ENCODE measurements around the gene FAM20A. TPM values are rescaled to one million over a fixed set of nuclear protein-coding genes. Genes with fewer than 3 reads are reported as not detected.
A peak's percentile ranks its signal among the peaks of the same experiment; 100 is the strongest.

FAM20A gene
- total RNA-seq, 4 donors from 2014 or later: 0.80 to 3.1 (median 1.4) TPM

GRCh38 chr17:68576811-68577496 is 24.2 kb downstream of the FAM20A start:
- intact Hi-C loops (cut with DNase I; ENCODE audit: low total_unique reads): no loop called here
- in situ Hi-C loops (cut with MboI; ENCODE audit: low sequenced_read_pairs in 4 of 4): no loop called here
- H3K4me3 ChIP-seq: no peak overlapping the region
- no peaks in the 10 kb centered on the region for H3K36me3 ChIP-seq
- no peaks in the 10 kb centered on the region for H3K9me3 ChIP-seq
- peak; percentile 50 to 55 for ATAC-seq
- TF ChIP-seq POLR2A (IDR thresholded peaks at IDR 0.05): no peak
- TF ChIP-seq CTCF (IDR thresholded peaks at IDR 0.05 in 4 of 5, conservative IDR thresholded peaks at IDR 0.05 in 1 of 5): no peak
- peak in 1 of 2 donors; percentile 48 for DNase-seq
- peak overlapping the region; percentile 2 to 41 (median 32) for H3K27ac ChIP-seq
- no peaks in the 10 kb centered on the region for H3K27me3 ChIP-seq
- peaks cover 0 to 15% of the 10 kb centered on the region in 2 donors for H3K4me1 ChIP-seq

- intact Hi-C loops (cut with DNase I; ENCODE audit: low total_unique reads): no loop called here
- ATAC-seq (no peak), DNase-seq (no peak)
- Histone ChIP-seq H3K4me3 (no peak overlapping the region), H3K9me3 (no peaks in the 10 kb centered on the region), H3K4me1 (peaks cover 0 to 15% of the 10 kb centered on the region in 2 donors), H3K36me3 (no peaks in the 10 kb centered on the region), H3K27ac (peak overlapping the region; percentile 2 to 41 (median 32)), H3K27me3 (no peaks in the 10 kb centered on the region)
- in situ Hi-C loops (cut with MboI; ENCODE audit: low sequenced_read_pairs in 4 of 4): no loop called here
- no peak for TF ChIP-seq POLR2A (IDR thresholded peaks at IDR 0.05)
- no peak for TF ChIP-seq CTCF (IDR thresholded peaks at IDR 0.05 in 4 of 5, conservative IDR thresholded peaks at IDR 0.05 in 1 of 5)
Measured at GRCh38 chr17:68576137-68576536, 25.0 kb downstream of the FAM20A start.

- Histone ChIP-seq H3K27ac (no peak overlapping the region), H3K27me3 (no peaks in the 10 kb centered on the region), H3K36me3 (no peaks in the 10 kb centered on the region), H3K9me3 (no peaks in the 10 kb centered on the region), H3K4me3 (no peak overlapping the region), H3K4me1 (peaks cover 0 to 9% of the 10 kb centered on the region in 2 donors)
- ATAC-seq (no peak), DNase-seq (no peak)
- in situ Hi-C loops (cut with MboI; ENCODE audit: low sequenced_read_pairs in 4 of 4) (no loop called here), intact Hi-C loops (cut with DNase I; ENCODE audit: low total_unique reads) (no loop called here)
- TF ChIP-seq CTCF (IDR thresholded peaks at IDR 0.05 in 4 of 5, conservative IDR thresholded peaks at IDR 0.05 in 1 of 5) (no peak), POLR2A (IDR thresholded peaks at IDR 0.05) (no peak)
Measured at GRCh38 chr17:68573338-68573737, 27.8 kb downstream of the FAM20A start.

GRCh38 chr17:68572138-68572842 is 28.9 kb downstream of the FAM20A start:
- no peaks in the 10 kb centered on the region for H3K36me3 ChIP-seq
- no peak overlapping the region for H3K4me3 ChIP-seq
- intact Hi-C loops (cut with DNase I; ENCODE audit: low total_unique reads) (no loop called here), in situ Hi-C loops (cut with MboI; ENCODE audit: low sequenced_read_pairs in 4 of 4) (no loop called here)
- TF ChIP-seq CTCF (IDR thresholded peaks at IDR 0.05 in 4 of 5, conservative IDR thresholded peaks at IDR 0.05 in 1 of 5) (no peak), POLR2A (IDR thresholded peaks at IDR 0.05) (no peak)
- DNase-seq (no peak), ATAC-seq (no peak)
- no peaks in the 10 kb centered on the region for H3K27me3 ChIP-seq
- no peaks in the 10 kb centered on the region for H3K9me3 ChIP-seq
- H3K4me1 ChIP-seq: peaks cover 0 to 3% of the 10 kb centered on the region in 2 donors
- no peak overlapping the region for H3K27ac ChIP-seq

All from gastrocnemius medialis (tissue), 4 donors.